HEK293 (cell line): ENCODE results near the gene PCCA.

Source experiments
- CTCF ChIP-seq: fragments of 450-650 bp; formaldehyde crosslinking; IDR thresholded peaks from 2 replicates; pipeline ENCODE4 v1.5.1; 2016; ENCODE audit warnings: missing biosample characterization, missing genetic modification characterization
- YY1 ChIP-seq: fragments of 450-650 bp; formaldehyde crosslinking; IDR thresholded peaks from 2 replicates; pipeline ENCODE4 v1.5.1; 2018; ENCODE audit warnings: missing biosample characterization, missing genetic modification characterization
- ZBTB17 ChIP-seq: fragments of 450-650 bp; formaldehyde crosslinking; IDR thresholded peaks from 2 replicates; pipeline ENCODE4 v1.5.1; 2016; ENCODE audit warnings: missing biosample characterization, missing genetic modification characterization
- ZBTB8A ChIP-seq: fragments of 450-650 bp; formaldehyde crosslinking; IDR thresholded peaks from 2 replicates; pipeline ENCODE4 v1.5.1; 2016; ENCODE audit warnings: missing biosample characterization, missing genetic modification characterization
- ZNF157 ChIP-seq: fragments of 450-650 bp; formaldehyde crosslinking; IDR thresholded peaks from 2 replicates; pipeline ENCODE4 v1.5.1; 2016; ENCODE audit warnings: missing biosample characterization, missing genetic modification characterization
- ZNF184 ChIP-seq: fragments of 450-650 bp; IDR thresholded peaks from 2 replicates; pipeline ENCODE4 v1.5.1; 2018; ENCODE audit warnings: missing biosample characterization, mild to moderate bottlenecking, missing genetic modification characterization
- ZNF521 ChIP-seq: fragments of 450-650 bp; formaldehyde crosslinking; IDR thresholded peaks from 2 replicates; pipeline ENCODE4 v1.5.1; 2017; ENCODE audit warnings: missing biosample characterization, mild to moderate bottlenecking, missing genetic modification characterization
- ZNF555 ChIP-seq: fragments of 450-650 bp; formaldehyde crosslinking; conservative IDR thresholded peaks from 2 replicates; pipeline ENCODE4 v1.5.1; 2017; ENCODE audit warnings: missing biosample characterization, mild to moderate bottlenecking, missing genetic modification characterization, inconsistent platforms
- ZSCAN4 ChIP-seq: fragments of 450-650 bp; formaldehyde crosslinking; IDR thresholded peaks from 2 replicates; pipeline ENCODE4 v1.5.1; 2017; ENCODE audit warnings: missing biosample characterization, missing genetic modification characterization
- ZXDB ChIP-seq: fragments of 450-650 bp; formaldehyde crosslinking; IDR thresholded peaks from 2 replicates; pipeline ENCODE4 v1.5.1; 2016; ENCODE audit warnings: missing biosample characterization, missing genetic modification characterization
- TF ChIP-seq, protein P1 (sequence below): fragments of 450-650 bp; formaldehyde crosslinking; IDR thresholded peaks from 2 replicates; pipeline ENCODE4 v1.5.1; 2016; ENCODE audit warnings: missing biosample characterization, missing genetic modification characterization
- TF ChIP-seq, protein P2 (sequence below): IDR thresholded peaks from 2 replicates; pipeline ENCODE4 v1.6.1; 2011; ENCODE audit warnings: mild to moderate bottlenecking, low read depth, low read length, borderline replicate concordance
- TF ChIP-seq, protein P3 (sequence below): fragments of 450-650 bp; formaldehyde crosslinking; IDR thresholded peaks from 2 replicates; pipeline ENCODE4 v1.5.1; 2017; ENCODE audit warnings: missing biosample characterization, mild to moderate bottlenecking, missing genetic modification characterization, moderate library complexity

- TF ChIP-seq CTCF (tag by site-specific recombination) (no peak), ZNF157 (tag by site-specific recombination) (no peak), ZNF555 (tag by site-specific recombination) (no peak), ZNF521 (no peak), ZBTB17 (no peak), ZSCAN4 (tag by site-specific recombination) (no peak), ZNF184 (tag by site-specific recombination) (no peak), ZBTB8A (no peak), ZXDB (no peak), YY1 (tag by site-specific recombination) (no peak)
- TF ChIP-seq, protein P1, sequence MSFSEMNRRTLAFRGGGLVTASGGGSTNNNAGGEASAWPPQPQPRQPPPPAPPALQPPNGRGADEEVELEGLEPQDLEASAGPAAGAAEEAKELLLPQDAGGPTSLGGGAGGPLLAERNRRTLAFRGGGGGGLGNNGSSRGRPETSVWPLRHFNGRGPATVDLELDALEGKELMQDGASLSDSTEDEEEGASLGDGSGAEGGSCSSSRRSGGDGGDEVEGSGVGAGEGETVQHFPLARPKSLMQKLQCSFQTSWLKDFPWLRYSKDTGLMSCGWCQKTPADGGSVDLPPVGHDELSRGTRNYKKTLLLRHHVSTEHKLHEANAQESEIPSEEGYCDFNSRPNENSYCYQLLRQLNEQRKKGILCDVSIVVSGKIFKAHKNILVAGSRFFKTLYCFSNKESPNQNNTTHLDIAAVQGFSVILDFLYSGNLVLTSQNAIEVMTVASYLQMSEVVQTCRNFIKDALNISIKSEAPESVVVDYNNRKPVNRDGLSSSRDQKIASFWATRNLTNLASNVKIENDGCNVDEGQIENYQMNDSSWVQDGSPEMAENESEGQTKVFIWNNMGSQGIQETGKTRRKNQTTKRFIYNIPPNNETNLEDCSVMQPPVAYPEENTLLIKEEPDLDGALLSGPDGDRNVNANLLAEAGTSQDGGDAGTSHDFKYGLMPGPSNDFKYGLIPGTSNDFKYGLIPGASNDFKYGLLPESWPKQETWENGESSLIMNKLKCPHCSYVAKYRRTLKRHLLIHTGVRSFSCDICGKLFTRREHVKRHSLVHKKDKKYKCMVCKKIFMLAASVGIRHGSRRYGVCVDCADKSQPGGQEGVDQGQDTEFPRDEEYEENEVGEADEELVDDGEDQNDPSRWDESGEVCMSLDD (tag by site-specific recombination), result no peak
- TF ChIP-seq, protein P2, sequence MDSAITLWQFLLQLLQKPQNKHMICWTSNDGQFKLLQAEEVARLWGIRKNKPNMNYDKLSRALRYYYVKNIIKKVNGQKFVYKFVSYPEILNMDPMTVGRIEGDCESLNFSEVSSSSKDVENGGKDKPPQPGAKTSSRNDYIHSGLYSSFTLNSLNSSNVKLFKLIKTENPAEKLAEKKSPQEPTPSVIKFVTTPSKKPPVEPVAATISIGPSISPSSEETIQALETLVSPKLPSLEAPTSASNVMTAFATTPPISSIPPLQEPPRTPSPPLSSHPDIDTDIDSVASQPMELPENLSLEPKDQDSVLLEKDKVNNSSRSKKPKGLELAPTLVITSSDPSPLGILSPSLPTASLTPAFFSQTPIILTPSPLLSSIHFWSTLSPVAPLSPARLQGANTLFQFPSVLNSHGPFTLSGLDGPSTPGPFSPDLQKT, result no peak
- TF ChIP-seq, protein P3, sequence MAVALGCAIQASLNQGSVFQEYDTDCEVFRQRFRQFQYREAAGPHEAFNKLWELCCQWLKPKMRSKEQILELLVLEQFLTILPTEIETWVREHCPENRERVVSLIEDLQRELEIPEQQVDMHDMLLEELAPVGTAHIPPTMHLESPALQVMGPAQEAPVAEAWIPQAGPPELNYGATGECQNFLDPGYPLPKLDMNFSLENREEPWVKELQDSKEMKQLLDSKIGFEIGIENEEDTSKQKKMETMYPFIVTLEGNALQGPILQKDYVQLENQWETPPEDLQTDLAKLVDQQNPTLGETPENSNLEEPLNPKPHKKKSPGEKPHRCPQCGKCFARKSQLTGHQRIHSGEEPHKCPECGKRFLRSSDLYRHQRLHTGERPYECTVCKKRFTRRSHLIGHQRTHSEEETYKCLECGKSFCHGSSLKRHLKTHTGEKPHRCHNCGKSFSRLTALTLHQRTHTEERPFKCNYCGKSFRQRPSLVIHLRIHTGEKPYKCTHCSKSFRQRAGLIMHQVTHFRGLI (tag by site-specific recombination), result no peak
These were observed 382.1 kb downstream of the PCCA start for GRCh38 chr13:100470866-100471505.
